OCI-LY3 (cell line): Measurements from ENCODE around the gene LEMD2.

Experiments
- H2AFZ ChIP-seq: fragments of 200-600, 300-600 bp; shearing (Covaris generic); 2 replicates; pipeline ENCODE4 v1.6.0; 2014; ENCODE audit warnings: antibody characterized with exemption, low read depth, low read length
- H3K27ac ChIP-seq: fragments of 200-600, 300-600 bp; sonication (generic); 2 replicates; pipeline ENCODE4 v1.5.1; 2014; ENCODE audit warnings: mild to moderate bottlenecking, low read length, moderate library complexity, mixed read lengths
- H3K27me3 ChIP-seq: fragments of 200-600, 300-600 bp; sonication (generic); 2 replicates; pipeline ENCODE4 v1.6.1; 2014; ENCODE audit warnings: low read depth, low read length, mixed read lengths
- H3K36me3 ChIP-seq: fragments of 200-600, 300-600 bp; sonication (generic); replicated peaks from 2 replicates; pipeline ENCODE3; 2014; ENCODE audit warnings: low read depth, low read length, mixed read lengths
- H3K4me1 ChIP-seq: fragments of 300-600, 200-600 bp; sonication (generic); 2 replicates; pipeline ENCODE4 v1.6.1; 2014; ENCODE audit warnings: low read length, mixed read lengths
- H3K4me2 ChIP-seq: fragments of 200-600, 300-600 bp; sonication (generic); 2 replicates; pipeline ENCODE4 v1.6.1; 2014; ENCODE audit warnings: low read length, mixed read lengths
- H3K4me3 ChIP-seq: fragments of 300-600, 200-600 bp; sonication (generic); 2 replicates; pipeline ENCODE4 v1.5.1; 2014; ENCODE audit warnings: antibody characterized with exemption, mild to moderate bottlenecking, low read length, moderate library complexity
- H3K79me2 ChIP-seq: fragments of 300-600, 200-600 bp; shearing (Covaris generic); 2 replicates; pipeline ENCODE4 v1.6.1; 2014; ENCODE audit warnings: mild to moderate bottlenecking, low read length, mixed read lengths
- H3K9ac ChIP-seq: fragments of 300-600, 200-600 bp; shearing (Covaris generic); 2 replicates; pipeline ENCODE4 v1.6.0; 2014; ENCODE audit warnings: mild to moderate bottlenecking, low read length, moderate library complexity
- H3K9me3 ChIP-seq: fragments of 200-600, 300-600 bp; shearing (Covaris generic); 2 replicates; pipeline ENCODE4 v1.6.1; 2014; ENCODE audit warnings: low read length, mixed read lengths; ENCODE audit not compliant: insufficient read depth
- H4K20me1 ChIP-seq: fragments of 200-600, 300-600 bp; sonication (generic); 2 replicates; pipeline ENCODE4 v1.6.1; 2016; ENCODE audit warnings: low read length, mixed read lengths; ENCODE audit not compliant: insufficient read depth
- CTCF ChIP-seq: fragments of 200-600, 300-600 bp; sonication (generic); IDR thresholded peaks from 2 replicates; pipeline ENCODE4 v1.5.1; 2014; ENCODE audit warnings: antibody characterized with exemption, low read length, low read depth
- EZH2phosphoT487 ChIP-seq: fragments of 200-600 bp; shearing (Covaris generic); IDR thresholded peaks from 2 replicates; pipeline ENCODE4 v1.6.1; 2018; ENCODE audit warnings: antibody characterized with exemption, mixed run types, low read depth

Gene LEMD2

GRCh38 chr6:33809594-33809993 lies 20.7 kb upstream of the LEMD2 start:
- H3K27me3 ChIP-seq = no peaks in the 10 kb centered on the region
- H3K9me3 ChIP-seq = no peaks in the 10 kb centered on the region
- H3K79me2 ChIP-seq = no peaks in the 10 kb centered on the region
- no peaks in the 10 kb centered on the region for H3K4me1 ChIP-seq
- no peak overlapping the region for H3K4me3 ChIP-seq
- no peak overlapping the region for H3K27ac ChIP-seq
- H4K20me1 ChIP-seq = no peaks in the 10 kb centered on the region
- H3K9ac ChIP-seq = no peak overlapping the region
- no peak overlapping the region for H3K4me2 ChIP-seq
- H2AFZ ChIP-seq = no peak overlapping the region
- no peaks in the 10 kb centered on the region for H3K36me3 ChIP-seq
- TF ChIP-seq CTCF = no peak

- Histone ChIP-seq H4K20me1 (no peaks in the 10 kb centered on the region), H3K36me3 (no peaks in the 10 kb centered on the region), H3K27ac (no peak overlapping the region), H3K27me3 (no peaks in the 10 kb centered on the region), H3K4me2 (no peak overlapping the region), H3K4me3 (no peak overlapping the region), H3K9me3 (no peaks in the 10 kb centered on the region), H2AFZ (no peak overlapping the region), H3K79me2 (no peaks in the 10 kb centered on the region), H3K4me1 (no peaks in the 10 kb centered on the region), H3K9ac (no peak overlapping the region)
- TF ChIP-seq CTCF = no peak
- no peak for TF ChIP-seq EZH2phosphoT487
These were observed 19.8 kb upstream of the LEMD2 start for GRCh38 chr6:33808641-33809180.

- Histone ChIP-seq H3K4me2 (no peak overlapping the region), H3K79me2 (no peaks in the 10 kb centered on the region), H2AFZ (no peak overlapping the region), H3K9ac (no peak overlapping the region), H3K27me3 (no peaks in the 10 kb centered on the region), H3K4me1 (no peaks in the 10 kb centered on the region), H3K9me3 (no peaks in the 10 kb centered on the region), H3K4me3 (no peak overlapping the region), H3K27ac (no peak overlapping the region), H3K36me3 (no peaks in the 10 kb centered on the region), H4K20me1 (no peaks in the 10 kb centered on the region)
- TF ChIP-seq CTCF = no peak
- no peak for TF ChIP-seq EZH2phosphoT487
These were observed 18.7 kb upstream of the LEMD2 start for GRCh38 chr6:33807606-33808005.

- H2AFZ ChIP-seq = no peak overlapping the region
- no peaks in the 10 kb centered on the region for H3K36me3 ChIP-seq
- no peak for TF ChIP-seq EZH2phosphoT487
- no peak for TF ChIP-seq CTCF
- H3K9ac ChIP-seq = no peak overlapping the region
- no peaks in the 10 kb centered on the region for H3K79me2 ChIP-seq
- no peaks in the 10 kb centered on the region for H4K20me1 ChIP-seq
- H3K9me3 ChIP-seq = no peaks in the 10 kb centered on the region
- H3K27ac ChIP-seq = no peak overlapping the region
- no peaks in the 10 kb centered on the region for H3K27me3 ChIP-seq
- no peaks in the 10 kb centered on the region for H3K4me1 ChIP-seq
- H3K4me3 ChIP-seq = no peak overlapping the region
- H3K4me2 ChIP-seq = no peak overlapping the region
These were observed 17.9 kb upstream of the LEMD2 start for GRCh38 chr6:33806841-33807240.
